IgD-negative memory B cell (primary cell): Measurements from ENCODE around the gene ZNF37A. TPM values are rescaled to one million over a fixed set of nuclear protein-coding genes. Genes with fewer than 3 reads are reported as not detected.

Experiments used
- polyA plus RNA-seq: library from polyadenylated mRNA; unstranded; fragments of 300-500 nt; fragmentation: Illumina TruSeq; gene quantifications from one replicate; pipeline ENCODE4 v1.2.3, GENCODE V29; 2021

The ZNF37A gene
- polyA plus RNA-seq, 1 donor from 2014 or later: 6.2 TPM

Other genes with a start within 250 kb of the ZNF37A start
- gene ZNF248, start 236.7 kb upstream of the ZNF37A start, polyA plus RNA-seq: 8.8 TPM
- 3.2 TPM for gene ZNF25, start 117.7 kb upstream of the ZNF37A start, polyA plus RNA-seq
- gene ZNF33A, start 83.7 kb upstream of the ZNF37A start, polyA plus RNA-seq: 25.0 TPM